ENCODE data around the gene SLC1A2. TPM values are rescaled to one million over a fixed set of nuclear protein-coding genes. Genes with fewer than 3 reads are reported as not detected.

Gene SLC1A2
- total RNA-seq, 1 experiment from 2014 or later, result 0.50 TPM

- H3K27me3 ChIP-seq (ENCODE audit: insufficient read depth, low read length), result no peaks in the 10 kb centered on the region
- no peak overlapping the region for H3T11ph ChIP-seq (ENCODE audit: low read length)
- Mint-ChIP-seq H3K4me3 (no peak overlapping the region), H3K4me1 (peaks cover 6 to 7% of the 10 kb centered on the region in 2 experiments; a peak in 3 of 4 replicates), H3K27me3 (ENCODE audit: low read depth) (no peaks in the 10 kb centered on the region), H3K27ac (no peak overlapping the region), H3K36me3 (ENCODE audit: insufficient read depth in 1 of 3, low read depth in 3 of 3) (no peaks in the 10 kb centered on the region), H3K9me3 (no peaks in the 10 kb centered on the region)
- no peaks in the 10 kb centered on the region for H3K79me1 ChIP-seq (ENCODE audit: insufficient read depth, low read depth, low read length, poor library complexity, severe bottlenecking)
- H2BK5ac ChIP-seq (ENCODE audit: insufficient read length, low read length), result no peak overlapping the region
- H2BK120ac ChIP-seq (ENCODE audit: low read depth, low read length, poor library complexity, severe bottlenecking), result no peak overlapping the region
- H2AK5ac ChIP-seq (ENCODE audit: insufficient read length, low read length), result no peak overlapping the region
- no peak overlapping the region for H3K56ac ChIP-seq (ENCODE audit: insufficient read length, low read depth, low read length)
- H4K20me1 ChIP-seq (ENCODE audit: control insufficient read depth, insufficient read depth, insufficient read length), result no peaks in the 10 kb centered on the region
- no peak overlapping the region for H2BK12ac ChIP-seq (ENCODE audit: insufficient read length, low read depth, low read length)
- TF ChIP-seq CTCF (conservative IDR thresholded peaks at IDR 0.05), result no peak
- H4K8ac ChIP-seq (replicated peaks; ENCODE audit: insufficient read length, low read depth, low read length), result no peak overlapping the region
- H3K9me3 ChIP-seq (ENCODE audit: control insufficient read depth, low read depth, low read length), result no peaks in the 10 kb centered on the region
- no peak overlapping the region for H2BK15ac ChIP-seq (ENCODE audit: low read depth, low read length)
- H3K4me1 ChIP-seq (ENCODE audit: insufficient read depth, low read length), result no peaks in the 10 kb centered on the region
- no peak overlapping the region for H4K5ac ChIP-seq (ENCODE audit: insufficient read length, low read depth, low read length)
- H3K4ac ChIP-seq (ENCODE audit: low read depth, low read length), result no peak overlapping the region
- no peak overlapping the region for H3K4me2 ChIP-seq (ENCODE audit: insufficient read depth, insufficient read length, low read length)
- H4K91ac ChIP-seq (ENCODE audit: insufficient read length, low read depth, low read length), result no peak overlapping the region
- H3K9ac ChIP-seq (ENCODE audit: extremely low read depth, insufficient read length, low read length), result no peak overlapping the region
- H3K18ac ChIP-seq (ENCODE audit: insufficient read length, low read depth, low read length), result no peak overlapping the region
- DNase-seq, result no peak
- WGBS (ENCODE audit: extremely low coverage, insufficient read length, low lambda C conversion rate), result no CpG with 5 or more reads among the region's 5 CpGs
- no peaks in the 10 kb centered on the region for H3K79me2 ChIP-seq (ENCODE audit: insufficient read depth, low read length)
- no peaks in the 10 kb centered on the region for H3K23me2 ChIP-seq (ENCODE audit: insufficient read length, low read depth, low read length, poor library complexity, severe bottlenecking)
- no peak overlapping the region for H3K27ac ChIP-seq (ENCODE audit: insufficient read length, low read depth, low read length)
- H3K23ac ChIP-seq (ENCODE audit: insufficient read length, low read depth, low read length), result no peak overlapping the region
- H2BK20ac ChIP-seq (ENCODE audit: low read depth, low read length, poor library complexity, severe bottlenecking), result no peak overlapping the region
- H2AFZ ChIP-seq (ENCODE audit: low read length), result no peak overlapping the region
- H3K14ac ChIP-seq (ENCODE audit: insufficient read depth, low read length), result no peak overlapping the region
Measured at GRCh38 chr11:35292279-35292678, 127.1 kb downstream of the SLC1A2 start.

All from H9 (cell line).